ENCODE results near the gene XXYLT1. TPM values are rescaled to one million over a fixed set of nuclear protein-coding genes. Genes with fewer than 3 reads are reported as not detected.
A peak's percentile ranks its signal among the peaks of the same experiment; 100 is the strongest.

XXYLT1 gene
- total and polyA plus RNA-seq, 9 of the 15 experiments (the other 6 are each of a cell fraction or from before 2014, with no cell fraction given), result 1.9 to 18.9 (median 15.0) TPM

DNA sequence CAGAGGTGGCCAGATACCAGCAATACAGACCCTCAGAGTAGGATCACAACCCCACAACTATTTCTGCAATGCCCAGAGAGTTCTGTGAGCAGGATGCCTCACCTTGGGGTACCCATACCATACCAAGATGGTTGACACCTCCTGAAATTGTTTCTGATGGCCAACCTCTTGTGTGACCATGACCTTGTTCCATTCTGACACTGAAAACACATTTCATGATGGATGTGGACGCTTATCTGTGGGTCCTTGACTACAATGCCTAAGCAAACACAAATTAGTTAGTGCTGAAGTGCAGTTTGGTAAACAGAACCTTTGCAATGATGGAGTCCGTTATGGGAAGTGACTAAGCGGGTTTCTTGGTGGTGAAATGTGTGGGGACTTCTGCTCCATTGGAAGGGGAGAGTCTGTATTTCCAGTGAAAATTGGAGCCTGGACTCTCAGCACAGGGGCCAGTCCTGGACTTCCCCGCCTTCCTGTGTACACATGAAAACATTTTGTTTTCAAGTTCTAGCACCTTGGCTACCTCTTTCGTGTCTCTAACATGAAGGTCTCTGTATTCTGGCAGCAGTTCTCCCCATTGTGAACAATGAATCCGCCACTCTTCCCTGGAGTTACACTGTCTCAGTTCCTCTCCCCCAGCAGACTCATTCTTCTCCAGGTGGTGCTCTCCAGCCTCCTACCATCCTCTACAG, 106.2 kb downstream of the XXYLT1 start (continued):
- TF ChIP-seq, protein P1, sequence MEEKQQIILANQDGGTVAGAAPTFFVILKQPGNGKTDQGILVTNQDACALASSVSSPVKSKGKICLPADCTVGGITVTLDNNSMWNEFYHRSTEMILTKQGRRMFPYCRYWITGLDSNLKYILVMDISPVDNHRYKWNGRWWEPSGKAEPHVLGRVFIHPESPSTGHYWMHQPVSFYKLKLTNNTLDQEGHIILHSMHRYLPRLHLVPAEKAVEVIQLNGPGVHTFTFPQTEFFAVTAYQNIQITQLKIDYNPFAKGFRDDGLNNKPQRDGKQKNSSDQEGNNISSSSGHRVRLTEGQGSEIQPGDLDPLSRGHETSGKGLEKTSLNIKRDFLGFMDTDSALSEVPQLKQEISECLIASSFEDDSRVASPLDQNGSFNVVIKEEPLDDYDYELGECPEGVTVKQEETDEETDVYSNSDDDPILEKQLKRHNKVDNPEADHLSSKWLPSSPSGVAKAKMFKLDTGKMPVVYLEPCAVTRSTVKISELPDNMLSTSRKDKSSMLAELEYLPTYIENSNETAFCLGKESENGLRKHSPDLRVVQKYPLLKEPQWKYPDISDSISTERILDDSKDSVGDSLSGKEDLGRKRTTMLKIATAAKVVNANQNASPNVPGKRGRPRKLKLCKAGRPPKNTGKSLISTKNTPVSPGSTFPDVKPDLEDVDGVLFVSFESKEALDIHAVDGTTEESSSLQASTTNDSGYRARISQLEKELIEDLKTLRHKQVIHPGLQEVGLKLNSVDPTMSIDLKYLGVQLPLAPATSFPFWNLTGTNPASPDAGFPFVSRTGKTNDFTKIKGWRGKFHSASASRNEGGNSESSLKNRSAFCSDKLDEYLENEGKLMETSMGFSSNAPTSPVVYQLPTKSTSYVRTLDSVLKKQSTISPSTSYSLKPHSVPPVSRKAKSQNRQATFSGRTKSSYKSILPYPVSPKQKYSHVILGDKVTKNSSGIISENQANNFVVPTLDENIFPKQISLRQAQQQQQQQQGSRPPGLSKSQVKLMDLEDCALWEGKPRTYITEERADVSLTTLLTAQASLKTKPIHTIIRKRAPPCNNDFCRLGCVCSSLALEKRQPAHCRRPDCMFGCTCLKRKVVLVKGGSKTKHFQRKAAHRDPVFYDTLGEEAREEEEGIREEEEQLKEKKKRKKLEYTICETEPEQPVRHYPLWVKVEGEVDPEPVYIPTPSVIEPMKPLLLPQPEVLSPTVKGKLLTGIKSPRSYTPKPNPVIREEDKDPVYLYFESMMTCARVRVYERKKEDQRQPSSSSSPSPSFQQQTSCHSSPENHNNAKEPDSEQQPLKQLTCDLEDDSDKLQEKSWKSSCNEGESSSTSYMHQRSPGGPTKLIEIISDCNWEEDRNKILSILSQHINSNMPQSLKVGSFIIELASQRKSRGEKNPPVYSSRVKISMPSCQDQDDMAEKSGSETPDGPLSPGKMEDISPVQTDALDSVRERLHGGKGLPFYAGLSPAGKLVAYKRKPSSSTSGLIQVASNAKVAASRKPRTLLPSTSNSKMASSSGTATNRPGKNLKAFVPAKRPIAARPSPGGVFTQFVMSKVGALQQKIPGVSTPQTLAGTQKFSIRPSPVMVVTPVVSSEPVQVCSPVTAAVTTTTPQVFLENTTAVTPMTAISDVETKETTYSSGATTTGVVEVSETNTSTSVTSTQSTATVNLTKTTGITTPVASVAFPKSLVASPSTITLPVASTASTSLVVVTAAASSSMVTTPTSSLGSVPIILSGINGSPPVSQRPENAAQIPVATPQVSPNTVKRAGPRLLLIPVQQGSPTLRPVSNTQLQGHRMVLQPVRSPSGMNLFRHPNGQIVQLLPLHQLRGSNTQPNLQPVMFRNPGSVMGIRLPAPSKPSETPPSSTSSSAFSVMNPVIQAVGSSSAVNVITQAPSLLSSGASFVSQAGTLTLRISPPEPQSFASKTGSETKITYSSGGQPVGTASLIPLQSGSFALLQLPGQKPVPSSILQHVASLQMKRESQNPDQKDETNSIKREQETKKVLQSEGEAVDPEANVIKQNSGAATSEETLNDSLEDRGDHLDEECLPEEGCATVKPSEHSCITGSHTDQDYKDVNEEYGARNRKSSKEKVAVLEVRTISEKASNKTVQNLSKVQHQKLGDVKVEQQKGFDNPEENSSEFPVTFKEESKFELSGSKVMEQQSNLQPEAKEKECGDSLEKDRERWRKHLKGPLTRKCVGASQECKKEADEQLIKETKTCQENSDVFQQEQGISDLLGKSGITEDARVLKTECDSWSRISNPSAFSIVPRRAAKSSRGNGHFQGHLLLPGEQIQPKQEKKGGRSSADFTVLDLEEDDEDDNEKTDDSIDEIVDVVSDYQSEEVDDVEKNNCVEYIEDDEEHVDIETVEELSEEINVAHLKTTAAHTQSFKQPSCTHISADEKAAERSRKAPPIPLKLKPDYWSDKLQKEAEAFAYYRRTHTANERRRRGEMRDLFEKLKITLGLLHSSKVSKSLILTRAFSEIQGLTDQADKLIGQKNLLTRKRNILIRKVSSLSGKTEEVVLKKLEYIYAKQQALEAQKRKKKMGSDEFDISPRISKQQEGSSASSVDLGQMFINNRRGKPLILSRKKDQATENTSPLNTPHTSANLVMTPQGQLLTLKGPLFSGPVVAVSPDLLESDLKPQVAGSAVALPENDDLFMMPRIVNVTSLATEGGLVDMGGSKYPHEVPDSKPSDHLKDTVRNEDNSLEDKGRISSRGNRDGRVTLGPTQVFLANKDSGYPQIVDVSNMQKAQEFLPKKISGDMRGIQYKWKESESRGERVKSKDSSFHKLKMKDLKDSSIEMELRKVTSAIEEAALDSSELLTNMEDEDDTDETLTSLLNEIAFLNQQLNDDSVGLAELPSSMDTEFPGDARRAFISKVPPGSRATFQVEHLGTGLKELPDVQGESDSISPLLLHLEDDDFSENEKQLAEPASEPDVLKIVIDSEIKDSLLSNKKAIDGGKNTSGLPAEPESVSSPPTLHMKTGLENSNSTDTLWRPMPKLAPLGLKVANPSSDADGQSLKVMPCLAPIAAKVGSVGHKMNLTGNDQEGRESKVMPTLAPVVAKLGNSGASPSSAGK (IDR thresholded peaks at IDR 0.05), result no peak
- TF ChIP-seq GABPB2 (CRISPR knock-in tag; conservative IDR thresholded peaks at IDR 0.05), result no peak
- TF ChIP-seq, protein P2, sequence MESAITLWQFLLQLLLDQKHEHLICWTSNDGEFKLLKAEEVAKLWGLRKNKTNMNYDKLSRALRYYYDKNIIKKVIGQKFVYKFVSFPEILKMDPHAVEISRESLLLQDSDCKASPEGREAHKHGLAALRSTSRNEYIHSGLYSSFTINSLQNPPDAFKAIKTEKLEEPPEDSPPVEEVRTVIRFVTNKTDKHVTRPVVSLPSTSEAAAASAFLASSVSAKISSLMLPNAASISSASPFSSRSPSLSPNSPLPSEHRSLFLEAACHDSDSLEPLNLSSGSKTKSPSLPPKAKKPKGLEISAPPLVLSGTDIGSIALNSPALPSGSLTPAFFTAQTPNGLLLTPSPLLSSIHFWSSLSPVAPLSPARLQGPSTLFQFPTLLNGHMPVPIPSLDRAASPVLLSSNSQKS (CRISPR knock-in tag; IDR thresholded peaks at IDR 0.05), result no peak
- TF ChIP-seq, protein P3, sequence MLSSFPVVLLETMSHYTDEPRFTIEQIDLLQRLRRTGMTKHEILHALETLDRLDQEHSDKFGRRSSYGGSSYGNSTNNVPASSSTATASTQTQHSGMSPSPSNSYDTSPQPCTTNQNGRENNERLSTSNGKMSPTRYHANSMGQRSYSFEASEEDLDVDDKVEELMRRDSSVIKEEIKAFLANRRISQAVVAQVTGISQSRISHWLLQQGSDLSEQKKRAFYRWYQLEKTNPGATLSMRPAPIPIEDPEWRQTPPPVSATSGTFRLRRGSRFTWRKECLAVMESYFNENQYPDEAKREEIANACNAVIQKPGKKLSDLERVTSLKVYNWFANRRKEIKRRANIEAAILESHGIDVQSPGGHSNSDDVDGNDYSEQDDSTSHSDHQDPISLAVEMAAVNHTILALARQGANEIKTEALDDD (IDR thresholded peaks at IDR 0.05), result peak; percentile 94
- TF ChIP-seq, protein P4, sequence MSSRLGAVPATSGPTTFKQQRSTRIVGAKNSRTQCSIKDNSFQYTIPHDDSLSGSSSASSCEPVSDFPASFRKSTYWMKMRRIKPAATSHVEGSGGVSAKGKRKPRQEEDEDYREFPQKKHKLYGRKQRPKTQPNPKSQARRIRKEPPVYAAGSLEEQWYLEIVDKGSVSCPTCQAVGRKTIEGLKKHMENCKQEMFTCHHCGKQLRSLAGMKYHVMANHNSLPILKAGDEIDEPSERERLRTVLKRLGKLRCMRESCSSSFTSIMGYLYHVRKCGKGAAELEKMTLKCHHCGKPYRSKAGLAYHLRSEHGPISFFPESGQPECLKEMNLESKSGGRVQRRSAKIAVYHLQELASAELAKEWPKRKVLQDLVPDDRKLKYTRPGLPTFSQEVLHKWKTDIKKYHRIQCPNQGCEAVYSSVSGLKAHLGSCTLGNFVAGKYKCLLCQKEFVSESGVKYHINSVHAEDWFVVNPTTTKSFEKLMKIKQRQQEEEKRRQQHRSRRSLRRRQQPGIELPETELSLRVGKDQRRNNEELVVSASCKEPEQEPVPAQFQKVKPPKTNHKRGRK (tag; IDR thresholded peaks at IDR 0.05), result no peak
- peak; percentile 17; the same call in 1 of the 2 replicates for TF ChIP-seq EP400 (IDR thresholded peaks at IDR 0.05)
- no peak for TF ChIP-seq ZNF699 (CRISPR knock-in tag; IDR thresholded peaks at IDR 0.05; ENCODE audit: insufficient replicate concordance)
- TF ChIP-seq MYC (IDR thresholded peaks at IDR 0.05; ENCODE audit: low read depth, low read length), result no peak
- no peak for TF ChIP-seq MYC (CRISPR knock-in tag; IDR thresholded peaks at IDR 0.05; ENCODE audit: borderline replicate concordance, low read depth)
- no peak; a peak in 1 of 4 replicates for TF ChIP-seq TRIM24 (IDR thresholded peaks at IDR 0.05)
- 0 out of 2 replicates have a peak, but pooled peaks have one; percentile 21 for TF ChIP-seq SMARCE1 (IDR thresholded peaks at IDR 0.05)
- TF ChIP-seq ZNF384 (IDR thresholded peaks at IDR 0.05; ENCODE audit: low read depth, low read length), result no peak

Measured in K562 (cell line).